ENCODE measurements around the gene HABP2. TPM values are rescaled to one million over a fixed set of nuclear protein-coding genes. Genes with fewer than 3 reads are reported as not detected.

Gene HABP2
- polyA plus RNA-seq, 3 donors, result not detected

DNA sequence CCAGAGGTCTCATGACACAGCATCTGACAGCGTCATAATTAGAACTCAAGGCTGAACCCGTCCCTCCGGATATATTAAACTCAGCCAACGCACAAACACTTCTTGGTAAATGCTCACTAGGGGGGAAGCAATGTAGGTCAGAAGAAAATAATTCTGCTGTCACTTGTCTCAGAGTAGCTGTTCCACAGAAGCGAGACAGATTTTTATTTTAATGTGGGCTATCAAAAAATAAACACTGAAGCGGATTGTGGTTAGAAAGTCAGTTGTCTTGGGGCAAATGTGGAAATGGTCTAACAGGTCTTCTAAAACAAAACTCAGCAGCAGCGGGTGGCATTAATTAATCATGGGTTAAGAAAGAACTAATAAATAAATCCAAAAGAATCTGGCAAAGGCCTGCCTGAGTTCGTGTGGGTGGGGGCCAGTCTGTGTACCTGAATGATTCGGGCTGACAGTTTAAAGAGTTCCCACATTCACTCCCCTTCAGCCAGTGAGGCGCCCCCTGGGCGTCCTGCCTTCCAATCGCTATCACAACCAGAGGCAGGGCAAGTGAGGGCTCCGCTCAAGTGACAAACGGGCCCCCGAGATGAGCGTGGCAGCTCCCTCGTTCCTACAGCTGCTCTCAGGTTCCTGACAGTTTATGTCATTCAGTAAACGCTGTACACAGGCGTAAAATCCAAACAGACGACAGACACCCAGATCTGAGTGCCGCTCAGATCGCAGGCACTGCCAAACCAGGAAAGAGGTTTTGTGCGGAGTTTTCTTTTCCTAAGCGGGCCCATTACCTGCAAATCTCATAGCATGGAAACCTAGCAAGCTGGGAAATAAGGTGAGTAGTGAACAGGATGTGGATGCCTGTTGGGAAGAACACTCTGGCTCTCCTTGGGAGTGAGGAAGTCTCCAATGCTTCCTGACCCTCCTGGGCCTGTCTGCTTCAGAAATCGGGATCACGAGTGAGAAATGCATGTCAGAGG is 58.1 kb downstream of the HABP2 start:
- Mint-ChIP-seq H3K27me3 (ENCODE audit: low read depth in 3 of 3) (peaks cover 11 to 16% (median 12%) of the 10 kb centered on the region in 3 donors), H3K27ac (no peak overlapping the region), H3K9me3 (no peaks in the 10 kb centered on the region), H3K4me1 (no peaks in the 10 kb centered on the region), H3K36me3 (no peaks in the 10 kb centered on the region), H3K4me3 (no peak overlapping the region)
- no peak overlapping the region for H3K27ac ChIP-seq (ENCODE audit: low read depth in 1 of 2, low read length in 2 of 2)
- H3K9ac ChIP-seq (ENCODE audit: insufficient read depth, low read length, poor library complexity, severe bottlenecking), result no peak overlapping the region
- no peaks in the 10 kb centered on the region for H3K79me2 ChIP-seq (ENCODE audit: insufficient read depth, low read length)
- H2AFZ ChIP-seq (ENCODE audit: insufficient read depth, low read depth, low read length, poor library complexity, severe bottlenecking), result no peak overlapping the region
- no peaks in the 10 kb centered on the region for H3K4me1 ChIP-seq (ENCODE audit: control insufficient read depth in 1 of 2, insufficient read depth in 2 of 2, low read length in 2 of 2)
- H3K9me3 ChIP-seq (replicated peaks in 1 of 2; ENCODE audit: control insufficient read depth in 1 of 2, insufficient read depth in 1 of 2, low read length in 2 of 2), result no peaks in the 10 kb centered on the region
- no peak overlapping the region for H3K4me3 ChIP-seq (replicated peaks in 1 of 3; ENCODE audit: low read depth in 2 of 3, low read length in 3 of 3)
- intact Hi-C loops (cut with micrococcal nuclease), result no loop called here
- no peaks in the 10 kb centered on the region for H3K36me3 ChIP-seq (replicated peaks in 1 of 2; ENCODE audit: control insufficient read depth in 1 of 2, insufficient read depth in 2 of 2, low read length in 2 of 2)
- H3K27me3 ChIP-seq (ENCODE audit: control insufficient read depth in 2 of 2, insufficient read depth in 2 of 2, low read length in 2 of 2), result peaks cover 0 to 5% of the 10 kb centered on the region in 2 donors
- DNase-seq, result no peak
- TF ChIP-seq, protein P1, sequence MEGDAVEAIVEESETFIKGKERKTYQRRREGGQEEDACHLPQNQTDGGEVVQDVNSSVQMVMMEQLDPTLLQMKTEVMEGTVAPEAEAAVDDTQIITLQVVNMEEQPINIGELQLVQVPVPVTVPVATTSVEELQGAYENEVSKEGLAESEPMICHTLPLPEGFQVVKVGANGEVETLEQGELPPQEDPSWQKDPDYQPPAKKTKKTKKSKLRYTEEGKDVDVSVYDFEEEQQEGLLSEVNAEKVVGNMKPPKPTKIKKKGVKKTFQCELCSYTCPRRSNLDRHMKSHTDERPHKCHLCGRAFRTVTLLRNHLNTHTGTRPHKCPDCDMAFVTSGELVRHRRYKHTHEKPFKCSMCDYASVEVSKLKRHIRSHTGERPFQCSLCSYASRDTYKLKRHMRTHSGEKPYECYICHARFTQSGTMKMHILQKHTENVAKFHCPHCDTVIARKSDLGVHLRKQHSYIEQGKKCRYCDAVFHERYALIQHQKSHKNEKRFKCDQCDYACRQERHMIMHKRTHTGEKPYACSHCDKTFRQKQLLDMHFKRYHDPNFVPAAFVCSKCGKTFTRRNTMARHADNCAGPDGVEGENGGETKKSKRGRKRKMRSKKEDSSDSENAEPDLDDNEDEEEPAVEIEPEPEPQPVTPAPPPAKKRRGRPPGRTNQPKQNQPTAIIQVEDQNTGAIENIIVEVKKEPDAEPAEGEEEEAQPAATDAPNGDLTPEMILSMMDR (IDR thresholded peaks at IDR 0.05), result no peak
- 57% methylated on average over 16 of the region's 26 CpGs for WGBS (ENCODE audit: insufficient coverage)
- H3K4me2 ChIP-seq (replicated peaks; ENCODE audit: extremely low read depth, low read length, poor library complexity, severe bottlenecking), result no peak overlapping the region
- H4K20me1 ChIP-seq (ENCODE audit: insufficient read depth, low read length), result no peaks in the 10 kb centered on the region

DNA sequence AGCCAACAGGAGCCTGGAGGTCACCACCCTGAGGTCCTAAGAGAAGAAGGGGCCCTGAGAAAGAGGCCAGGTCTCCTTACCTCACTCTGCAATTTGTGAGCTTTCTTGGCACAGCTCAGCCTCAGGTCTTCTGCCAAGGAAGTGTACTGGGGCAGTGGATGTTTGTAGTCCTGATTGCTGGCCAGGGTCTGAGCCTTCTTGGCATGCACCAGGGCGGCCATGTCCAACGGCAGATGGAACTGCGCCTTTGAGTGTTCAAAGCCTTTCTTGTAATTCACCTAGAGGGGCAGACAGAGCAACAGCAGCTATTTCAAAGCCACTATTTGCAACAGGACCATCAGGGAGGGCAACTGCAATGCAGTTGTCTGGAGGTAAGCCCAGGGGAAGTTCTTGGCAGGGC is 59.3 kb downstream of the HABP2 start:
- Mint-ChIP-seq H3K27ac (no peak overlapping the region), H3K4me1 (no peaks in the 10 kb centered on the region), H3K4me3 (no peak overlapping the region), H3K27me3 (ENCODE audit: low read depth in 3 of 3) (peaks cover 18 to 20% (median 19%) of the 10 kb centered on the region in 3 donors), H3K9me3 (no peaks in the 10 kb centered on the region), H3K36me3 (no peaks in the 10 kb centered on the region)
- 100% methylated on average over 3 of the region's 3 CpGs for WGBS (ENCODE audit: insufficient coverage)
- H3K9me3 ChIP-seq (replicated peaks in 1 of 2; ENCODE audit: control insufficient read depth in 1 of 2, insufficient read depth in 1 of 2, low read length in 2 of 2), result no peaks in the 10 kb centered on the region
- no peak overlapping the region for H3K9ac ChIP-seq (ENCODE audit: insufficient read depth, low read length, poor library complexity, severe bottlenecking)
- TF ChIP-seq, protein P1 (IDR thresholded peaks at IDR 0.05), result no peak
- H3K36me3 ChIP-seq (replicated peaks in 1 of 2; ENCODE audit: control insufficient read depth in 1 of 2, insufficient read depth in 2 of 2, low read length in 2 of 2), result no peaks in the 10 kb centered on the region
- H4K20me1 ChIP-seq (ENCODE audit: insufficient read depth, low read length), result no peaks in the 10 kb centered on the region
- H3K27ac ChIP-seq (ENCODE audit: low read depth in 1 of 2, low read length in 2 of 2), result no peak overlapping the region
- H3K4me1 ChIP-seq (ENCODE audit: control insufficient read depth in 1 of 2, insufficient read depth in 2 of 2, low read length in 2 of 2), result no peaks in the 10 kb centered on the region
- H2AFZ ChIP-seq (ENCODE audit: insufficient read depth, low read depth, low read length, poor library complexity, severe bottlenecking), result no peak overlapping the region
- no peak overlapping the region for H3K4me3 ChIP-seq (replicated peaks in 1 of 3; ENCODE audit: low read depth in 2 of 3, low read length in 3 of 3)
- peaks cover 7 to 12% of the 10 kb centered on the region in 2 donors for H3K27me3 ChIP-seq (ENCODE audit: control insufficient read depth in 2 of 2, insufficient read depth in 2 of 2, low read length in 2 of 2)
- H3K4me2 ChIP-seq (replicated peaks; ENCODE audit: extremely low read depth, low read length, poor library complexity, severe bottlenecking), result no peak overlapping the region
- intact Hi-C loops (cut with micrococcal nuclease), result no loop called here
- no peaks in the 10 kb centered on the region for H3K79me2 ChIP-seq (ENCODE audit: insufficient read depth, low read length)
- DNase-seq, result no peak

Measured in CD14-positive monocyte (primary cell).